Measurements from ENCODE around the gene ANKRD33B. TPM values are rescaled to one million over a fixed set of nuclear protein-coding genes. Genes with fewer than 3 reads are reported as not detected.

The ANKRD33B gene
- total RNA-seq, 1 experiment from 2014 or later, result 25.3 TPM

DNA sequence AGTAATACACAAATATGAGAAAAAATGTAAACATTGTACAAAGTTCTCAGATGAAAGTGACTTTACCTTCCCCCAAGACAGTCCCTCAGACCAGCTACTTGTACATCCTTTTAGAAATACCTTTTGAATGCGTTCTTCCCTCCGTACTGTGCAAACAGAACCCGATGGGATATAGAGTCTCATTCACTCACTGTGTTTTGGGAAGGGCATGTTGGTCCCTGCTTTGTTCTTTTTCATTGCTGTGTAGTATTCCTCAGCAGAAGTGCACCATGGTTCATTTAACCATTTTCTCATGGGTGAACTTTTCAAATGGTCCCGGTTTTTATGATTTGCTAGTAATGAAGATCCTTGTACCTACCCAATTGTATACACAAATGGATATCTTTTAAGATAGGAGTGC is 94.4 kb downstream of the ANKRD33B start:
- Histone ChIP-seq H3K27me3 (replicated peaks; ENCODE audit: control insufficient read depth, insufficient read depth, low read length) (no peaks in the 10 kb centered on the region), H3K4me3 (ENCODE audit: low read depth, low read length) (no peak overlapping the region), H3K9me3 (no peaks in the 10 kb centered on the region), H3K36me3 (ENCODE audit: control insufficient read depth, insufficient read depth, low read length) (no peaks in the 10 kb centered on the region), H3K4me1 (no peaks in the 10 kb centered on the region)
- Mint-ChIP-seq H3K27ac (ENCODE audit: unreplicated experiment) (no peak overlapping the region), H3K4me1 (ENCODE audit: low read depth, unreplicated experiment) (no peaks in the 10 kb centered on the region), H3K4me3 (ENCODE audit: unreplicated experiment) (no peak overlapping the region), H3K27me3 (ENCODE audit: insufficient read depth, unreplicated experiment) (no peaks in the 10 kb centered on the region), H3K36me3 (ENCODE audit: insufficient read depth, unreplicated experiment) (no peaks in the 10 kb centered on the region), H3K9me3 (ENCODE audit: unreplicated experiment) (no peaks in the 10 kb centered on the region)
- no TSS peak for BruUV-seq (replicated peaks)
- TF ChIP-seq, protein P1, sequence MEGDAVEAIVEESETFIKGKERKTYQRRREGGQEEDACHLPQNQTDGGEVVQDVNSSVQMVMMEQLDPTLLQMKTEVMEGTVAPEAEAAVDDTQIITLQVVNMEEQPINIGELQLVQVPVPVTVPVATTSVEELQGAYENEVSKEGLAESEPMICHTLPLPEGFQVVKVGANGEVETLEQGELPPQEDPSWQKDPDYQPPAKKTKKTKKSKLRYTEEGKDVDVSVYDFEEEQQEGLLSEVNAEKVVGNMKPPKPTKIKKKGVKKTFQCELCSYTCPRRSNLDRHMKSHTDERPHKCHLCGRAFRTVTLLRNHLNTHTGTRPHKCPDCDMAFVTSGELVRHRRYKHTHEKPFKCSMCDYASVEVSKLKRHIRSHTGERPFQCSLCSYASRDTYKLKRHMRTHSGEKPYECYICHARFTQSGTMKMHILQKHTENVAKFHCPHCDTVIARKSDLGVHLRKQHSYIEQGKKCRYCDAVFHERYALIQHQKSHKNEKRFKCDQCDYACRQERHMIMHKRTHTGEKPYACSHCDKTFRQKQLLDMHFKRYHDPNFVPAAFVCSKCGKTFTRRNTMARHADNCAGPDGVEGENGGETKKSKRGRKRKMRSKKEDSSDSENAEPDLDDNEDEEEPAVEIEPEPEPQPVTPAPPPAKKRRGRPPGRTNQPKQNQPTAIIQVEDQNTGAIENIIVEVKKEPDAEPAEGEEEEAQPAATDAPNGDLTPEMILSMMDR (IDR thresholded peaks at IDR 0.05; ENCODE audit: insufficient read depth in 1 of 2, low read depth in 1 of 2, low read length in 1 of 2, severe bottlenecking in 1 of 2, unreplicated experiment in 1 of 2), result no peak
- ChIA-PET CTCF (no interaction called here), POLR2A (no interaction called here)
- no peak for DNase-seq
- intact Hi-C loops (cut with micrococcal nuclease; ENCODE audit: unreplicated experiment), result no loop called here

DNA sequence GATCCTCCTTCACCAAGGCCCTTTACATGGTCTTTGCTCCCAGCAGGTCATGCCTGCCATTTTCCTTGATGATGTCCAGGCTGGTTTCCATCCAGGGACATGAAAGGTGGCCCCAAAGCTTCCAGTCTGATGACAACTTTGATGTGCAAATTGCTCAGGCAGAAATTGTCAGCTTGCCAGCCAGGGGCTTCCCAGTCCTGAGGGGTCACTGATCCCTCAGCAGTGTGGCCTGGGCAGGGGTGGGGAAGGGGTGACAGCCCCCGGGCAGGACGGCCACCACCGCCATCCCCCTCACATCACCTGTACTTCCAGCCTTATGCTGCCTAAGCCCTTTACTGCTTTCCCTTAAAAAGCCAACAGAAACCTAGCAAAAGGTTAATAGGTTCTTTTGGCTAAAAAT is 96.3 kb downstream of the ANKRD33B start:
- DNase-seq, result no peak
- Mint-ChIP-seq H3K27ac (ENCODE audit: unreplicated experiment) (no peak overlapping the region), H3K27me3 (ENCODE audit: insufficient read depth, unreplicated experiment) (no peaks in the 10 kb centered on the region), H3K4me3 (ENCODE audit: unreplicated experiment) (no peak overlapping the region), H3K36me3 (ENCODE audit: insufficient read depth, unreplicated experiment) (no peaks in the 10 kb centered on the region), H3K9me3 (ENCODE audit: unreplicated experiment) (no peaks in the 10 kb centered on the region), H3K4me1 (ENCODE audit: low read depth, unreplicated experiment) (no peaks in the 10 kb centered on the region)
- Histone ChIP-seq H3K36me3 (ENCODE audit: control insufficient read depth, insufficient read depth, low read length) (no peaks in the 10 kb centered on the region), H3K27me3 (replicated peaks; ENCODE audit: control insufficient read depth, insufficient read depth, low read length) (no peaks in the 10 kb centered on the region), H3K4me1 (no peaks in the 10 kb centered on the region), H3K9me3 (no peaks in the 10 kb centered on the region), H3K4me3 (ENCODE audit: low read depth, low read length) (no peak overlapping the region)
- ChIA-PET CTCF (interaction anchor here (0.6 kb wide), 2 partner anchors 146 to 1060 kb away, joined by 3 read pairs; no protein-coding TSS in a partner anchor), POLR2A (no interaction called here)
- TF ChIP-seq, protein P1 (IDR thresholded peaks at IDR 0.05; ENCODE audit: insufficient read depth in 1 of 2, low read depth in 1 of 2, low read length in 1 of 2, severe bottlenecking in 1 of 2, unreplicated experiment in 1 of 2), result no peak
- BruUV-seq (replicated peaks), result no TSS peak
- intact Hi-C loops (cut with micrococcal nuclease; ENCODE audit: unreplicated experiment), result no loop called here

DNA sequence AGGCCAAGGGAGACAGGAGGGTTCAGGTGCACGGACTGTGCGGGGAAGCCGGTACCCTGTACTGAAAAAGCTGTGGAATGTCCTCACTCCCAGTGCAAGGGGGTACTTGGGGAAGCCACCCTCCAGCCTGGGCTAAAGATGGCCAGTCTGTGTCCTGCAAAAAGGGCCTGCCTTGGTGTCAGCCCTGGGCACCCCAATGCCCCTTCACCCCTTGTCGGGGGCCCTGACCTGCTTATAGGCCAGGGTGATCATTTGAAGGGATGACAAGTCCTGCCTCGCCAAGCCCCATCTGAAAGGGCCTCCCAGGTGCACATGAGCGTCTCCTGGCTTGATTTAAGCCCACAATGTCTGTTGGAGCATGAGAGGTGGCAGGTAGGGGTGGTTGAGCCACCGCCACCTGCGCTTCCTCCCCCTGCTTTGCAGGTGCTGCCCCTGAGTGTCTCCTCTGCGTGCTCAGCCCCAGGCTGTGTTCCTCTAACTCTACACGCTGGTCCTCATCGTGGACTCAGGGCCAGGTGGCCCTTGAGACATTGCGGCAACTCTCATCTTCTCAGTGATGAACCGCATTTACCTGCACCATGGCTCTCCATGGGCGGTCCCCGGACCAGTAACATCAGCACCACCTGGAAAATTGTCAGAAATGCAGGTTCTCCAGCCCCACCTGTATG is 97.0 kb downstream of the ANKRD33B start:
- H3K4me1 Mint-ChIP-seq (ENCODE audit: low read depth, unreplicated experiment), result no peaks in the 10 kb centered on the region
- H3K27ac Mint-ChIP-seq (ENCODE audit: unreplicated experiment), result no peak overlapping the region
- H3K4me3 Mint-ChIP-seq (ENCODE audit: unreplicated experiment), result no peak overlapping the region
- no peaks in the 10 kb centered on the region for H3K9me3 ChIP-seq
- no peaks in the 10 kb centered on the region for H3K9me3 Mint-ChIP-seq (ENCODE audit: unreplicated experiment)
- TF ChIP-seq, protein P1 (IDR thresholded peaks at IDR 0.05; ENCODE audit: insufficient read depth in 1 of 2, low read depth in 1 of 2, low read length in 1 of 2, severe bottlenecking in 1 of 2, unreplicated experiment in 1 of 2), result no peak
- no peak for DNase-seq
- ChIA-PET CTCF (no interaction called here), POLR2A (no interaction called here)
- intact Hi-C loops (cut with micrococcal nuclease; ENCODE audit: unreplicated experiment), result no loop called here
- H3K27me3 ChIP-seq (replicated peaks; ENCODE audit: control insufficient read depth, insufficient read depth, low read length), result no peaks in the 10 kb centered on the region
- H3K4me1 ChIP-seq, result no peaks in the 10 kb centered on the region
- H3K4me3 ChIP-seq (ENCODE audit: low read depth, low read length), result no peak overlapping the region
- H3K27me3 Mint-ChIP-seq (ENCODE audit: insufficient read depth, unreplicated experiment), result no peaks in the 10 kb centered on the region
- H3K36me3 ChIP-seq (ENCODE audit: control insufficient read depth, insufficient read depth, low read length), result no peaks in the 10 kb centered on the region
- H3K36me3 Mint-ChIP-seq (ENCODE audit: insufficient read depth, unreplicated experiment), result no peaks in the 10 kb centered on the region
- BruUV-seq (replicated peaks), result no TSS peak
